GM12801 (cell line): ENCODE measurements around the gene DMXL2.

ENCODE experiments used
- TF ChIP-seq, protein P1 (sequence below): IDR thresholded peaks from one replicate; pipeline ENCODE4 v1.5.1; 2011; ENCODE audit warnings: control low read depth; ENCODE audit not compliant: insufficient read length; ENCODE audit errors: extremely low read depth

Gene DMXL2

DNA sequence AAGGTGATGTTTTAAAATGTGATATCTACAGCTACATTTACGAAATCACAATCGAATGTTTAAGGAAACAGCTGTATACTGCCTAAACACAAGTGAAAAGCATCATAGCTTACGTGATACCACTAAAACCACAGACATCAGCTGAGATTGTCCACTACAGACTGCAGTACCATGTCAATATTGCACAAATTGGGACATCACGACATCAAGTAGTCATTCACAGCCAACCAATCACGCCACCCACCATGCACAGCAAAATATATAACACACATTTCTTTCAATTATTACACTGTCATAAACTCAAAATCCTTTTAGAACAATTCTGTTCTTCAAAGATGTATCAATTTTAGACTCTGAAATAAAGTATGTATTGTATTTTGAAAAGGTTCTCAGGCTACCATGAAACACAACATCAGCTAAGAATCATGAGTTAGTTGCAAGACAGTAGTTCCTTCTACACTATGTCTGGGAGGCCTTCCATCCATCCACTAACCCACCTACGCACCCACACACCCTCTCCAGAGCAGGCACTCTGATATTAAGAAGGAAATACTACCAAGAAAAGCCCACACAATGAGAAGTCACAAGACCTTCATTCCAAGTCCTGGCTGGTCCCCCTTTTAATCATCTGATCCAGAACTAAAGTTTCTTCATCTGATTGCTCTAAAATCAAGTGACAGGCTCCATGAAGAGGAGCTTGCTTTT, 3.1 kb downstream of the DMXL2 start:
- TF ChIP-seq, protein P1, sequence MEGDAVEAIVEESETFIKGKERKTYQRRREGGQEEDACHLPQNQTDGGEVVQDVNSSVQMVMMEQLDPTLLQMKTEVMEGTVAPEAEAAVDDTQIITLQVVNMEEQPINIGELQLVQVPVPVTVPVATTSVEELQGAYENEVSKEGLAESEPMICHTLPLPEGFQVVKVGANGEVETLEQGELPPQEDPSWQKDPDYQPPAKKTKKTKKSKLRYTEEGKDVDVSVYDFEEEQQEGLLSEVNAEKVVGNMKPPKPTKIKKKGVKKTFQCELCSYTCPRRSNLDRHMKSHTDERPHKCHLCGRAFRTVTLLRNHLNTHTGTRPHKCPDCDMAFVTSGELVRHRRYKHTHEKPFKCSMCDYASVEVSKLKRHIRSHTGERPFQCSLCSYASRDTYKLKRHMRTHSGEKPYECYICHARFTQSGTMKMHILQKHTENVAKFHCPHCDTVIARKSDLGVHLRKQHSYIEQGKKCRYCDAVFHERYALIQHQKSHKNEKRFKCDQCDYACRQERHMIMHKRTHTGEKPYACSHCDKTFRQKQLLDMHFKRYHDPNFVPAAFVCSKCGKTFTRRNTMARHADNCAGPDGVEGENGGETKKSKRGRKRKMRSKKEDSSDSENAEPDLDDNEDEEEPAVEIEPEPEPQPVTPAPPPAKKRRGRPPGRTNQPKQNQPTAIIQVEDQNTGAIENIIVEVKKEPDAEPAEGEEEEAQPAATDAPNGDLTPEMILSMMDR = no peak

DNA sequence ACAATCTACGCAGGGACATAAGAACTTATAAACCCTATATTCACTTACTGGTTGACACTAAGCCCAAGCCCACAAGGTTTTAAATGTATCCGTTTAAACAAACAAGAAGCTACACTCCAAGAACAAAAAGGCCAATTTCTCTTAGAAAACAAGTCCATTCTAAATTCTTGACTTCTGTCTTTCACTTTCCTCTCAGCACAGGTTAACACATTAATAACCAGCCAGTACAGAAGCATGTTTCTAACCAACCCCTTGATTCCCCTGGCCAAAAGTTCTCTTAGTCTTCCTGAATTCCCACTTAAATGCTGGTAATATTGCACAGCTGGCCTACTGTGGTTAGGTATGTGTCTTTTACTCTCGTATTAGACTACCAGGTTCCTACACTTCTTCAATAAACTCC, 4.7 kb downstream of the DMXL2 start:
- TF ChIP-seq, protein P1 = no peak

DNA sequence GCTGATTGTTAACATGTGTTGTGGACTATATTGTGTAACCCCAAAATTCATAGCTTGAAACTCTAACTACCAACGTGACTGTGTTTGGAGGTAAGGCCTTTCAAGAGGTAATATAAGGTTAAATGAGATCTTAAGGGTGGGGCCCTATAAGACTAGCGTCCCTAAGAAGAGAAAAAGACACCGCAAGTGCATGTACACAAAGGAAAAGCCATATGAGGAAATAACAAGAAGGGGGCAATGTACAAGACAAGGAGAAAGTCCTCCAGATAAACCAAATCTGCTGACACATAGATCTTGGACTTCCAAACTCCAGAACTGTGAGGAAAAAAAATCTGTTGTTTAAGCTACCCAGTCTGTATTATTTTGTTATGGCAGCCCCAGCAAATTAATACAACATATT, 8.6 kb downstream of the DMXL2 start:
- TF ChIP-seq, protein P1 = no peak

DNA sequence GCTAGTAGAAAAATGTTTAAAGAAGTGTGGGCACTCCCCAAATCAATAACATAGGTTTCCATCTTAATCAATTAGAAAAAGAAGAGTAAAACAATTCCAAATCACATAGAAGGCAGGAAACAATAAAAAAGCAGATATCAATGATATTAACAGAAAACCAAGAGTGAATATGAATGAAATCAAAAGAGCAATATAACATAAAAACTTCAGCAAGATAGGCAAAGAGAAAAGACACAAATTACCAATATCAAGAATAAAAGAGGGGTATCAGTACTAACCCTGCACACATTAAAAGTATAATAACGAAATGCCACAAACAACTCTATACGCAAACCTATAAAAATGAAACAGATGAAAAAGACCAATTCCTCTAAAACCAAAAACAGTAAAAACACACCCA, 19.6 kb downstream of the DMXL2 start:
- TF ChIP-seq, protein P1 = no peak

DNA sequence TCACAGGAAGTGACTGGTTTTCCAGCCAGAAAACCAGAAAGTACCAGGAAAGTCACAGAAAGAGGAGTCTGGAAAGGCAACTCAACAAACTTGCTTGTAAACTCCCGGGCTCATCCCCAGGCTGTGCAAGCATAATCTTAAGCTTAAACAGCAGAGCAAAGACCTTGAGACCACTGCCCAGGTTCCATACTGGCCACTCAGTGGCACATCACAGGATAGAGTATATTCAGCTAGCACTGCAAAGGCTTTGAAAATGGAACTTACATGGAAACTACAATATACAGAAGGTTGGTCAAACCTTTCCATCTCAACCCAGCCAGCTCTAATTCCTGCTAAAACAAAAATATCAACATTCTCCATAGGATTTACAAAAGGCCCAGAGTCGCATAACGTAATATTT, 20.1 kb downstream of the DMXL2 start:
- TF ChIP-seq, protein P1 = no peak

DNA sequence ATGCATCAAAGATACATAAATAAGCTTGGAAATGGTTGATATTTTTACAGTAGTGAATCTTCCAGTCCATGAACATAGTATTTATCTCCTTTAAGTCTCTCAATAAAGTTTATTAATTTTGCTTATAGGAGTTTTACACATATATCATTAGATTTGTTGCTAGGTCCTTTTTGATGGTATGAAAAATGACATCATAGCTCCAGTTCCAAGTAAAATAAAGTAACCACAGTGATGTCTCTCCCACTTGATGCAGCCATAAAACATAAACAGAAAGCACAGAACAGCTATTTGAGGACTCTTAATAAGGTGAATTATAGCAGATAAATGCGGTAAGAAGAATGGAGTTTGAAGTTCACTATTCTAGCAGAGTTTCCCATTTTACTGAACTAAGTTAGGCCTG, 20.8 kb downstream of the DMXL2 start:
- TF ChIP-seq, protein P1 = no peak

DNA sequence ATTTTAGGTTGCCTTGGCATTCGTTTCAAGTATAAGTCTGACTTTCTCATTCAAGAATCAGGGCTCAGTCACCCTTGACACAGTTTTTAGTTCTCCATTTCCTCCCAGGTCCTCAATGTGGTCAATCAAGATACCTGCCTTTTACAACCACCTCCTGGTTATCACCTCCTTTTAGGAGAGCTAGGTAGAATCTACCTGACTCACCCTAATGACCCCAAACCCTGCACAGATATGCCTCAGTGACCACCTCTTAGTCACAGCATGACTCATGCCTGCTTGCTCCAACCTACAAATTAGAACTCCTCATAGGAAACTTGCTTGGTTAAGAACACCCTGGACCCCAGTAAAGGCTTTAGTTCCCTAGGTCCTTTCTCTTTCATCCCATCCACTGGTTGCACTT, 22.5 kb downstream of the DMXL2 start:
- TF ChIP-seq, protein P1 = no peak
